ENCODE results near the gene KRTAP2-1. TPM values are rescaled to one million over a fixed set of nuclear protein-coding genes. Genes with fewer than 3 reads are reported as not detected.

KRTAP2-1 gene
- total and polyA plus RNA-seq, 2 of the 8 experiments (the other 6 are each of a cell fraction or from before 2014, with no cell fraction given): not detected

- no peaks in the 10 kb centered on the region for H4K20me1 ChIP-seq (replicated peaks in 1 of 2; ENCODE audit: control insufficient read depth in 1 of 2, insufficient read depth in 2 of 2, low read length in 2 of 2)
- H3K4me2 ChIP-seq (ENCODE audit: insufficient read depth in 1 of 2, low read depth in 2 of 2, low read length in 2 of 2): no peak overlapping the region
- no peaks in the 10 kb centered on the region for H3K36me3 ChIP-seq (ENCODE audit: control insufficient read depth in 2 of 4, insufficient read depth in 4 of 4, low read length in 3 of 4)
- DNase-seq (ENCODE audit: low read depth in 1 of 2, low spot score in 2 of 2) (no peak), FAIRE-seq (no peak)
- H3K23ac ChIP-seq (ENCODE audit: insufficient read length): no peak overlapping the region
- ChIA-PET POLR2A (ENCODE audit: partially characterized antibody) (interaction anchor here (0.6 kb wide), 1 partner anchor 30 kb away, joined by 3 read pairs; no protein-coding TSS in a partner anchor), CTCF (ENCODE audit: partially characterized antibody) (interaction anchor here (1.1 to 1.2 kb wide), 2 partner anchors 8 to 93 kb away, joined by 3 read pairs; no protein-coding TSS in a partner anchor)
- no peak overlapping the region for H3K4ac ChIP-seq (replicated peaks; ENCODE audit: insufficient read length, low read depth, low read length)
- H3K79me2 ChIP-seq (ENCODE audit: control insufficient read depth in 1 of 2, insufficient read depth in 2 of 2, low read length in 2 of 2): no peaks in the 10 kb centered on the region
- no peak overlapping the region for H3K14ac ChIP-seq (ENCODE audit: insufficient read length)
- H2BK15ac ChIP-seq (ENCODE audit: low read length): no peak overlapping the region
- no peak overlapping the region for H2BK5ac ChIP-seq (ENCODE audit: low read depth, low read length)
- H2BK120ac ChIP-seq (replicated peaks; ENCODE audit: low read depth, low read length): no peak overlapping the region
- H3K27me3 ChIP-seq (replicated peaks in 1 of 4; ENCODE audit: control insufficient read depth in 3 of 4, extremely low read depth in 1 of 4, insufficient read depth in 3 of 4, low read length in 3 of 4): no peaks in the 10 kb centered on the region
- no peak overlapping the region for H2AK5ac ChIP-seq (ENCODE audit: low read depth, low read length)
- no peak overlapping the region for H3K27ac ChIP-seq (ENCODE audit: low read depth, low read length)
- no peak overlapping the region for H3K9ac ChIP-seq (replicated peaks in 1 of 4; ENCODE audit: extremely low read depth in 1 of 4, low read depth in 3 of 4, low read length in 3 of 4)
- H3K4me3 ChIP-seq (ENCODE audit: extremely low read depth in 1 of 4, insufficient read depth in 2 of 4, low read depth in 3 of 4, low read length in 4 of 4): no peak overlapping the region
- H2AFZ ChIP-seq (ENCODE audit: low read length): no peak overlapping the region
- no peaks in the 10 kb centered on the region for H3K23me2 ChIP-seq (ENCODE audit: low read depth, low read length)
- no peak overlapping the region for H4K8ac ChIP-seq (ENCODE audit: extremely low read depth, insufficient read depth, low read length)
- H3K79me1 ChIP-seq (ENCODE audit: low read depth, low read length): no peaks in the 10 kb centered on the region
- WGBS, 2 experiments (ENCODE audit: extremely low coverage in 1 of 2, insufficient coverage in 1 of 2, insufficient read length in 1 of 2, insufficient replicate concordance in 2 of 2, low coverage in 1 of 2, low lambda C conversion rate in 2 of 2, missing lambda C conversion rate in 1 of 2): 91 to 100% methylated on average over 2 to 3 of the region's 3 CpGs
- no peak overlapping the region for H2BK12ac ChIP-seq (ENCODE audit: low read depth, low read length)
- no peak overlapping the region for H4K91ac ChIP-seq (replicated peaks; ENCODE audit: insufficient read length, low read length)
- H4K5ac ChIP-seq (ENCODE audit: insufficient read length, low read depth, low read length): no peak overlapping the region
- H3K56ac ChIP-seq (replicated peaks; ENCODE audit: insufficient read length, low read depth, low read length): no peak overlapping the region
- no peak overlapping the region for H3K18ac ChIP-seq (ENCODE audit: extremely low read depth, low read length)
- H3K9me3 ChIP-seq (ENCODE audit: insufficient read depth in 2 of 2, low read depth in 1 of 2, low read length in 1 of 2): no peaks in the 10 kb centered on the region
- no peak overlapping the region for H2BK20ac ChIP-seq (ENCODE audit: low read length)
- no peaks in the 10 kb centered on the region; a peak in 1 of 7 replicates for H3K4me1 ChIP-seq (replicated peaks in 1 of 4; ENCODE audit: control insufficient read depth in 3 of 4, insufficient read depth in 4 of 4, low read length in 3 of 4)
- TF ChIP-seq E2F6 (IDR thresholded peaks at IDR 0.05) (no peak), CBX8 (IDR thresholded peaks at IDR 0.05; ENCODE audit: borderline replicate concordance, low read depth, low read length) (no peak), ZNF274 (IDR thresholded peaks at IDR 0.05; ENCODE audit: borderline replicate concordance, extremely low read depth, low read length) (no peak), USF2 (IDR thresholded peaks at IDR 0.05; ENCODE audit: low read length) (no peak), KDM4A (IDR thresholded peaks at IDR 0.05; ENCODE audit: low read depth, low read length, severe bottlenecking) (no peak), RBBP5 (IDR thresholded peaks at IDR 0.05; ENCODE audit: borderline replicate concordance, low read depth, low read length) (no peak), NRF1 (IDR thresholded peaks at IDR 0.05; ENCODE audit: low read depth, low read length) (no peak), BACH1 (IDR thresholded peaks at IDR 0.05; ENCODE audit: low read length) (no peak), PHF8 (conservative IDR thresholded peaks at IDR 0.05; ENCODE audit: low read depth, low read length) (no peak), GTF2F1 (IDR thresholded peaks at IDR 0.05; ENCODE audit: borderline replicate concordance, low read depth, low read length) (no peak), HDAC6 (IDR thresholded peaks at IDR 0.05; ENCODE audit: low read depth, low read length) (no peak), SUZ12 (IDR thresholded peaks at IDR 0.05; ENCODE audit: low read length) (no peak), POLR2AphosphoS5 (IDR thresholded peaks at IDR 0.05; ENCODE audit: low read depth, low read length) (no peak)
These were observed 22.4 kb downstream of the KRTAP2-1 start for GRCh38 chr17:41024697-41025096.

Measured in H1 (cell line).